Ishikawa (cell line): Measurements from ENCODE around the gene CHMP6.

Experiments used
- CEBPB ChIP-seq: IDR thresholded peaks from 2 replicates; pipeline ENCODE4 v1.6.1; 2012
- CREB1 ChIP-seq: IDR thresholded peaks from 2 replicates; pipeline ENCODE4 v1.6.1; 2012; ENCODE audit warnings: low read depth
- EGR1 ChIP-seq: IDR thresholded peaks from 2 replicates; pipeline ENCODE4 v1.6.1; 2012
- EP300 ChIP-seq: IDR thresholded peaks from 2 replicates; pipeline ENCODE4 v1.6.1; 2012; ENCODE audit warnings: borderline replicate concordance
- FOXM1 ChIP-seq: IDR thresholded peaks from 2 replicates; pipeline ENCODE4 v1.6.1; 2012; ENCODE audit warnings: low read depth, borderline replicate concordance
- NFIC ChIP-seq: IDR thresholded peaks from 2 replicates; pipeline ENCODE4 v1.6.1; 2012
- RAD21 ChIP-seq: IDR thresholded peaks from 2 replicates; pipeline ENCODE4 v1.6.1; 2012; ENCODE audit warnings: low read depth
- TAF1 ChIP-seq: IDR thresholded peaks from 2 replicates; pipeline ENCODE4 v1.6.1; 2012; ENCODE audit warnings: low read depth, mild to moderate bottlenecking
- TCF12 ChIP-seq: IDR thresholded peaks from 2 replicates; pipeline ENCODE4 v1.6.1; 2012; ENCODE audit warnings: low read depth
- TEAD4 ChIP-seq: IDR thresholded peaks from 2 replicates; pipeline ENCODE4 v1.6.1; 2012
- YY1 ChIP-seq: IDR thresholded peaks from 2 replicates; pipeline ENCODE4 v1.6.1; 2012; ENCODE audit warnings: low read depth
- ZBTB7A ChIP-seq: IDR thresholded peaks from 2 replicates; pipeline ENCODE4 v1.6.1; 2012; ENCODE audit warnings: low read depth
- TF ChIP-seq, protein P1 (sequence below): IDR thresholded peaks from 2 replicates; pipeline ENCODE4 v1.6.1; 2012
- TF ChIP-seq, protein P2 (sequence below): IDR thresholded peaks from 2 replicates; pipeline ENCODE4 v1.6.1; 2012
- TF ChIP-seq, protein P3 (sequence below): IDR thresholded peaks from 2 replicates; pipeline ENCODE4 v1.6.1; 2012; ENCODE audit warnings: low read depth, mild to moderate bottlenecking

Gene CHMP6

DNA sequence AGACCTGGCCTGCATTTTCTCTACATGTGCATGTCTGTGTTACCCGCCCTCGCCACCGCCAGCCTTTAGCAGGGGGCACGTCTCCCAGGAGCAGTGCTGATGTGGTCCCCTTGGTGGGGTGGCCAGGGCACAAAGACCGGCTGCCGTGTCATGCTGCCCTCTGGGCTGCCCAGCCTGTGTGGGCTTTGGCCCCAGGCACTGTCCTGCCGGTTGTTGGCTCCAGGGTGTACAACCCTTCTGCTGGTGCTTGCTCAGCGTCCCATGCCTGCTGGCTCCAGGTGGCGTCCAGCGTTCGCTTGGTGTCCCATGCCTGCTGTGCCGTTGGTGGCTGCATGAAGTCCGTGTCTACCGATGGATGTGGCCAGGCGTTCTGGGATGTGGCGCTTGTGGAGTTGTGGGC lies 47.5 kb downstream of the CHMP6 start:
- no peak for TF ChIP-seq TAF1
- no peak for TF ChIP-seq FOXM1
- TF ChIP-seq TCF12: no peak
- TF ChIP-seq RAD21: no peak
- TF ChIP-seq YY1: no peak
- TF ChIP-seq CEBPB: no peak
- TF ChIP-seq, protein P1, sequence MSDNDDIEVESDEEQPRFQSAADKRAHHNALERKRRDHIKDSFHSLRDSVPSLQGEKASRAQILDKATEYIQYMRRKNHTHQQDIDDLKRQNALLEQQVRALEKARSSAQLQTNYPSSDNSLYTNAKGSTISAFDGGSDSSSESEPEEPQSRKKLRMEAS: no peak
- no peak for TF ChIP-seq NFIC
- no peak for TF ChIP-seq TEAD4
- TF ChIP-seq, protein P2, sequence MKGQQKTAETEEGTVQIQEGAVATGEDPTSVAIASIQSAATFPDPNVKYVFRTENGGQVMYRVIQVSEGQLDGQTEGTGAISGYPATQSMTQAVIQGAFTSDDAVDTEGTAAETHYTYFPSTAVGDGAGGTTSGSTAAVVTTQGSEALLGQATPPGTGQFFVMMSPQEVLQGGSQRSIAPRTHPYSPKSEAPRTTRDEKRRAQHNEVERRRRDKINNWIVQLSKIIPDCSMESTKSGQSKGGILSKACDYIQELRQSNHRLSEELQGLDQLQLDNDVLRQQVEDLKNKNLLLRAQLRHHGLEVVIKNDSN: no peak
- no peak for TF ChIP-seq EGR1
- TF ChIP-seq ZBTB7A: no peak
- no peak for TF ChIP-seq EP300
- TF ChIP-seq CREB1: no peak
- TF ChIP-seq, protein P3, sequence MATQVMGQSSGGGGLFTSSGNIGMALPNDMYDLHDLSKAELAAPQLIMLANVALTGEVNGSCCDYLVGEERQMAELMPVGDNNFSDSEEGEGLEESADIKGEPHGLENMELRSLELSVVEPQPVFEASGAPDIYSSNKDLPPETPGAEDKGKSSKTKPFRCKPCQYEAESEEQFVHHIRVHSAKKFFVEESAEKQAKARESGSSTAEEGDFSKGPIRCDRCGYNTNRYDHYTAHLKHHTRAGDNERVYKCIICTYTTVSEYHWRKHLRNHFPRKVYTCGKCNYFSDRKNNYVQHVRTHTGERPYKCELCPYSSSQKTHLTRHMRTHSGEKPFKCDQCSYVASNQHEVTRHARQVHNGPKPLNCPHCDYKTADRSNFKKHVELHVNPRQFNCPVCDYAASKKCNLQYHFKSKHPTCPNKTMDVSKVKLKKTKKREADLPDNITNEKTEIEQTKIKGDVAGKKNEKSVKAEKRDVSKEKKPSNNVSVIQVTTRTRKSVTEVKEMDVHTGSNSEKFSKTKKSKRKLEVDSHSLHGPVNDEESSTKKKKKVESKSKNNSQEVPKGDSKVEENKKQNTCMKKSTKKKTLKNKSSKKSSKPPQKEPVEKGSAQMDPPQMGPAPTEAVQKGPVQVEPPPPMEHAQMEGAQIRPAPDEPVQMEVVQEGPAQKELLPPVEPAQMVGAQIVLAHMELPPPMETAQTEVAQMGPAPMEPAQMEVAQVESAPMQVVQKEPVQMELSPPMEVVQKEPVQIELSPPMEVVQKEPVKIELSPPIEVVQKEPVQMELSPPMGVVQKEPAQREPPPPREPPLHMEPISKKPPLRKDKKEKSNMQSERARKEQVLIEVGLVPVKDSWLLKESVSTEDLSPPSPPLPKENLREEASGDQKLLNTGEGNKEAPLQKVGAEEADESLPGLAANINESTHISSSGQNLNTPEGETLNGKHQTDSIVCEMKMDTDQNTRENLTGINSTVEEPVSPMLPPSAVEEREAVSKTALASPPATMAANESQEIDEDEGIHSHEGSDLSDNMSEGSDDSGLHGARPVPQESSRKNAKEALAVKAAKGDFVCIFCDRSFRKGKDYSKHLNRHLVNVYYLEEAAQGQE: no peak

DNA sequence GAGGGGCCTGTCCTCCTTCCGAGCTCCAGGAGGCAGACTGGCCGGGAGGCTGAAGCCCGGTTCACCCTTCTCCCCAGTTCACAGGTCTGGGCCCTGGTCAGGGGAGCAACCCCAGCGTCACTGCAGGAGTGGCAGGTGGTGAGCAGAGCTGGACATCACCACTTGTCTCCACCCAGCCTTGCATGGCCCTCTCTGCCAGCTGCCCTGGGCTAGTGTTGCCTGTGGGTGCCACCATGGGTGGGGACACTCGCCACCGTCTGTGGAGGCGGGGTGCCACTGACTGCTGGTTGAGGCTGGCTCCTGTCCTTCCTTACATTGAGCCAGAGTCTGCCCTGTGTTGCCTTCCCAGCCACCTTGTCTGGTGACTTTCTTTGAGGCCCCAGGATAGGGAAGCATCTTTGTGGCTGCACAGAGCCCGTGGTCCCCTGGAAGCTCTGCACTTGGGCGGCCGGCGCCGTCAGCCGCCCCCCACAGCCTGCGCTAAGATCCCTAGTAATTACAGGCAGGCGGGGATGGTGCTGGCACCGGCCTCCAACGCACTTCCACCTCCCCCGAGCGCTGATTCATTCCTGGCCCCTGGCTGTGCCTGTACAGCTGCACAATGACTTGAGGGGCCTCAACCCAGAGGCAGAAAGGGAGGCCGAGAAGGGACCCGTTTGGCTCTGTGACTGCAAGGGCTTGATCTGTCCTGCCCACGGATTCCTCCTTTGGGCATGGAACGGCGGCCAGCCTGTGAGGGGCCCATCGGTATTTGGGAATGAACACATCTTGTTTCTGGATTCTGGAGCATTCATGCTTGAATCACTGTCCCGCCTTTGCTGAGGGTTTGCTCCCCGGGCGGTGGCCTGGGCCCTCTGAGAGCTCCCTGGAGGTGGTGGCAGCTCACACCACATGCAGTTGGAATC lies 48.5 kb downstream of the CHMP6 start:
- TF ChIP-seq EP300: peak; percentile 65
- TF ChIP-seq RAD21: 0 out of 2 replicates have a peak, but pooled peaks have one; percentile 6
- TF ChIP-seq, protein P1: no peak; the same call in 1 of the 2 replicates
- TF ChIP-seq, protein P2: no peak
- no peak for TF ChIP-seq CEBPB
- no peak for TF ChIP-seq CREB1
- peak; percentile 91 for TF ChIP-seq TCF12
- TF ChIP-seq NFIC: peak; percentile 78
- TF ChIP-seq YY1: no peak
- TF ChIP-seq ZBTB7A: peak; percentile 74; the same call in 1 of the 2 replicates
- 0 out of 2 replicates have a peak, but pooled peaks have one; percentile 10 for TF ChIP-seq EGR1
- TF ChIP-seq FOXM1: peak; percentile 58; the same call in 1 of the 2 replicates
- TF ChIP-seq, protein P3: no peak
- TF ChIP-seq TAF1: no peak
- TF ChIP-seq TEAD4: peak; percentile 63

DNA sequence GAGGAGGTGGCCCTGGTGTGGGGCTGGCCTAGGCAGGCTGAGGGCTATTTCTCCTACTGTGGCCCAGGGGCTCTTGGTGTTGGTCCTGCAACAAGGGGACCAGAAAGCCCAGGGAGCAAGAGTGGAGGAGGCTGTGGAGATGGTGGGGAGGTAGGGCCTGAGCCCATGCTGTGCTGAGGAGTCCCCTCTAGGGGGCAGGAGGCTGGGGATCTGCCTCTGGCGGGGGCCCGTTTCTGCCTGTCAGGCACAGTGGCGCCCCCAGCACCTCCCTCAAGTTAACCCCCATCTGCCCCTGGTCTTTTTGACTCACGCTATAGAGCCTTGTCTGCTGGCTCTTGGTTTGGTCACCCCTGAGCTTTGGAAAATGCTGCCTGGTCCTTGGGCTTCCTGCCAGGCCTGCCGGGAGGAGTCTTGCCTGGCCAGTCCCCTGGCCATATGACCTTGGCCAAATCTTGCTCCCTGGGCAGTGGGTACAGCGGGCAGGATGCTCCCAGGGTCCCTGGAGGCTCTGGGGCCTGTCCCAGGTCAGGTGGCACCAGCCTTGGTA lies 49.2 kb downstream of the CHMP6 start:
- TF ChIP-seq, protein P2: no peak
- peak; percentile 32; the same call in 1 of the 2 replicates for TF ChIP-seq NFIC
- TF ChIP-seq TCF12: no peak
- TF ChIP-seq RAD21: 0 out of 2 replicates have a peak, but pooled peaks have one; percentile 3

DNA sequence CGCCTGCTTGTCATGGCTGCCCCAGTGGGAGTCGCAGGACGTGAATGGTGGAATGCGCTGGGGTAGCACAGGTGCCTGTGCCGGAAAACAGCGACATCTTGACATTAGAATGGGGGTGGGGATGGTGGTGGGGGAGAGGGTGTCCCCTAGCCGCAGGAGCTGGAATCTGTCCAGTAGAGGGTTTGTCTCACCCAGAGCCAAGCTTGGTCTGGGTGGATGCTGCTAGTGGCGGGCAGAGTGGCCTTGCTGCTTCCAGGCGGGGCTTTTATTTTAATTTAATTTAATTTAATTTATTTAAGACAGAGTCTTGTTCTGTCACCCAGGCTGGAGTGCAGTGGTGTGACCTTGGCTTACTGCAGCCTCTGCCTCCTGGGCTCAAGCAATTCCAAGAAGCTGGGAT lies 51.0 kb downstream of the CHMP6 start:
- no peak for TF ChIP-seq CEBPB
- no peak for TF ChIP-seq NFIC
- TF ChIP-seq, protein P1: no peak
- TF ChIP-seq FOXM1: no peak
- TF ChIP-seq TAF1: no peak
- TF ChIP-seq TCF12: no peak
- no peak for TF ChIP-seq CREB1
- TF ChIP-seq YY1: no peak
- no peak for TF ChIP-seq TEAD4
- TF ChIP-seq EP300: no peak
- TF ChIP-seq, protein P2: no peak
- no peak for TF ChIP-seq EGR1
- no peak for TF ChIP-seq ZBTB7A
- no peak for TF ChIP-seq RAD21
- TF ChIP-seq, protein P3: no peak
